ENCODE measurements around the gene XRCC6. TPM values are rescaled to one million over a fixed set of nuclear protein-coding genes. Genes with fewer than 3 reads are reported as not detected.

XRCC6 gene
- total and polyA plus RNA-seq, 2 of the 13 experiments (the other 11 are each of a cell fraction or from before 2014, with no cell fraction given) = 124 to 625 TPM

- TF ChIP-seq, protein P1, sequence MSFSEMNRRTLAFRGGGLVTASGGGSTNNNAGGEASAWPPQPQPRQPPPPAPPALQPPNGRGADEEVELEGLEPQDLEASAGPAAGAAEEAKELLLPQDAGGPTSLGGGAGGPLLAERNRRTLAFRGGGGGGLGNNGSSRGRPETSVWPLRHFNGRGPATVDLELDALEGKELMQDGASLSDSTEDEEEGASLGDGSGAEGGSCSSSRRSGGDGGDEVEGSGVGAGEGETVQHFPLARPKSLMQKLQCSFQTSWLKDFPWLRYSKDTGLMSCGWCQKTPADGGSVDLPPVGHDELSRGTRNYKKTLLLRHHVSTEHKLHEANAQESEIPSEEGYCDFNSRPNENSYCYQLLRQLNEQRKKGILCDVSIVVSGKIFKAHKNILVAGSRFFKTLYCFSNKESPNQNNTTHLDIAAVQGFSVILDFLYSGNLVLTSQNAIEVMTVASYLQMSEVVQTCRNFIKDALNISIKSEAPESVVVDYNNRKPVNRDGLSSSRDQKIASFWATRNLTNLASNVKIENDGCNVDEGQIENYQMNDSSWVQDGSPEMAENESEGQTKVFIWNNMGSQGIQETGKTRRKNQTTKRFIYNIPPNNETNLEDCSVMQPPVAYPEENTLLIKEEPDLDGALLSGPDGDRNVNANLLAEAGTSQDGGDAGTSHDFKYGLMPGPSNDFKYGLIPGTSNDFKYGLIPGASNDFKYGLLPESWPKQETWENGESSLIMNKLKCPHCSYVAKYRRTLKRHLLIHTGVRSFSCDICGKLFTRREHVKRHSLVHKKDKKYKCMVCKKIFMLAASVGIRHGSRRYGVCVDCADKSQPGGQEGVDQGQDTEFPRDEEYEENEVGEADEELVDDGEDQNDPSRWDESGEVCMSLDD (CRISPR knock-in tag; IDR thresholded peaks at IDR 0.05; ENCODE audit: borderline replicate concordance) = peak; percentile 44; the same call in 1 of the 2 replicates
- TF ChIP-seq, protein P2, sequence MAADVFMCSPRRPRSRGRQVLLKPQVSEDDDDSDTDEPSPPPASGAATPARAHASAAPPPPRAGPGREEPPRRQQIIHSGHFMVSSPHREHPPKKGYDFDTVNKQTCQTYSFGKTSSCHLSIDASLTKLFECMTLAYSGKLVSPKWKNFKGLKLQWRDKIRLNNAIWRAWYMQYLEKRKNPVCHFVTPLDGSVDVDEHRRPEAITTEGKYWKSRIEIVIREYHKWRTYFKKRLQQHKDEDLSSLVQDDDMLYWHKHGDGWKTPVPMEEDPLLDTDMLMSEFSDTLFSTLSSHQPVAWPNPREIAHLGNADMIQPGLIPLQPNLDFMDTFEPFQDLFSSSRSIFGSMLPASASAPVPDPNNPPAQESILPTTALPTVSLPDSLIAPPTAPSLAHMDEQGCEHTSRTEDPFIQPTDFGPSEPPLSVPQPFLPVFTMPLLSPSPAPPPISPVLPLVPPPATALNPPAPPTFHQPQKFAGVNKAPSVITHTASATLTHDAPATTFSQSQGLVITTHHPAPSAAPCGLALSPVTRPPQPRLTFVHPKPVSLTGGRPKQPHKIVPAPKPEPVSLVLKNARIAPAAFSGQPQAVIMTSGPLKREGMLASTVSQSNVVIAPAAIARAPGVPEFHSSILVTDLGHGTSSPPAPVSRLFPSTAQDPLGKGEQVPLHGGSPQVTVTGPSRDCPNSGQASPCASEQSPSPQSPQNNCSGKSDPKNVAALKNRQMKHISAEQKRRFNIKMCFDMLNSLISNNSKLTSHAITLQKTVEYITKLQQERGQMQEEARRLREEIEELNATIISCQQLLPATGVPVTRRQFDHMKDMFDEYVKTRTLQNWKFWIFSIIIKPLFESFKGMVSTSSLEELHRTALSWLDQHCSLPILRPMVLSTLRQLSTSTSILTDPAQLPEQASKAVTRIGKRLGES (CRISPR knock-in tag; IDR thresholded peaks at IDR 0.05; ENCODE audit: borderline replicate concordance) = 0 out of 2 replicates have a peak, but pooled peaks have one; percentile 56
- TF ChIP-seq SNAPC2 (CRISPR knock-in tag; IDR thresholded peaks at IDR 0.05) (peak; percentile 72), SOX6 (IDR thresholded peaks at IDR 0.05) (no peak), SOX6 (CRISPR knock-in tag; IDR thresholded peaks at IDR 0.05) (peak; percentile 43), ZFX (CRISPR knock-in tag; IDR thresholded peaks at IDR 0.05; ENCODE audit: low read depth) (peak; percentile 74; the same call in 1 of the 2 replicates), ZNF326 (CRISPR knock-in tag; IDR thresholded peaks at IDR 0.05; ENCODE audit: borderline replicate concordance) (no peak), ZNF432 (CRISPR knock-in tag; IDR thresholded peaks at IDR 0.05; ENCODE audit: borderline replicate concordance) (no peak; the same call in 1 of the 2 replicates), ZNF614 (CRISPR knock-in tag; IDR thresholded peaks at IDR 0.05; ENCODE audit: borderline replicate concordance) (peak; percentile 61; the same call in 1 of the 2 replicates), MAFF (IDR thresholded peaks at IDR 0.05; ENCODE audit: low read depth, low read length) (peak; percentile 68; the same call in 1 of the 2 replicates), ERF (CRISPR knock-in tag; IDR thresholded peaks at IDR 0.05) (peak; percentile 63; the same call in 1 of the 2 replicates), DMAP1 (CRISPR knock-in tag; IDR thresholded peaks at IDR 0.05) (peak; percentile 80), MBD4 (IDR thresholded peaks at IDR 0.05; ENCODE audit: borderline replicate concordance, low read length) (no peak), ZNF792 (CRISPR knock-in tag; IDR thresholded peaks at IDR 0.05) (peak; percentile 1; the same call in 1 of the 2 replicates), CBX2 (IDR thresholded peaks at IDR 0.05; ENCODE audit: low read depth, low read length) (no peak), CBX2 (CRISPR knock-in tag; IDR thresholded peaks at IDR 0.05; ENCODE audit: low read depth) (no peak), NFRKB (IDR thresholded peaks at IDR 0.05) (no peak), ZNF276 (CRISPR knock-in tag; IDR thresholded peaks at IDR 0.05; ENCODE audit: low read depth) (no peak), KDM2A (CRISPR knock-in tag; IDR thresholded peaks at IDR 0.05; ENCODE audit: borderline replicate concordance, low read depth) (peak; percentile 80), SIX4 (CRISPR knock-in tag; IDR thresholded peaks at IDR 0.05) (peak; percentile 38; the same call in 1 of the 2 replicates), PCBP2 (optimal IDR thresholded peaks at IDR 0.05; ENCODE audit: low read depth, low read length, poor library complexity, severe bottlenecking) (no peak)
Measured at GRCh38 chr22:41688365-41689211, 67.5 kb downstream of the XRCC6 start, which contains the start of gene SNU13 (continued).
